Gastroesophageal sphincter (tissue), 3 donors: ENCODE results near the gene NRXN3.

Experiments used
- CTCF ChIP-seq, 4 experiments: fragments of 200-600 bp in 2 of 4; fragments of 450-650 bp in 2 of 4; sonication (generic) in 1 of 4; IDR thresholded peaks; one replicate each; pipeline ENCODE4 v1.5.1; 2017 to 2019; ENCODE audit warnings: antibody characterized with exemption in 4 of 4, mild to moderate bottlenecking in 2 of 4, moderate library complexity in 2 of 4
- POLR2A ChIP-seq, 2 donors: fragments of 450-650 bp; IDR thresholded peaks; one replicate each; pipeline ENCODE4 v1.6.1; 2017; ENCODE audit warnings: antibody characterized with exemption in 2 of 2, mild to moderate bottlenecking in 2 of 2, moderate library complexity in 1 of 2

- TF ChIP-seq CTCF (IDR thresholded peaks at IDR 0.05), result no peak
- no peak for TF ChIP-seq POLR2A (IDR thresholded peaks at IDR 0.05)
Observed at GRCh38 chr14:79852950-79853744, 1683.0 kb downstream of the NRXN3 start.
